HEK293T (cell line): Measurements from ENCODE around the gene SALL2.

Source experiments
- NFRKB ChIP-seq: fragments of 450-650 bp; IDR thresholded peaks from 2 replicates; pipeline ENCODE4 v1.6.1; 2016; ENCODE audit warnings: mild to moderate bottlenecking, moderate library complexity
- TF ChIP-seq, protein P1 (sequence below): fragments of 450-650 bp; IDR thresholded peaks from 2 replicates; pipeline ENCODE4 v1.6.1; 2016

GRCh38 chr14:21501568-21501967 is 24.6 kb downstream of the SALL2 start:
- TF ChIP-seq, protein P1, sequence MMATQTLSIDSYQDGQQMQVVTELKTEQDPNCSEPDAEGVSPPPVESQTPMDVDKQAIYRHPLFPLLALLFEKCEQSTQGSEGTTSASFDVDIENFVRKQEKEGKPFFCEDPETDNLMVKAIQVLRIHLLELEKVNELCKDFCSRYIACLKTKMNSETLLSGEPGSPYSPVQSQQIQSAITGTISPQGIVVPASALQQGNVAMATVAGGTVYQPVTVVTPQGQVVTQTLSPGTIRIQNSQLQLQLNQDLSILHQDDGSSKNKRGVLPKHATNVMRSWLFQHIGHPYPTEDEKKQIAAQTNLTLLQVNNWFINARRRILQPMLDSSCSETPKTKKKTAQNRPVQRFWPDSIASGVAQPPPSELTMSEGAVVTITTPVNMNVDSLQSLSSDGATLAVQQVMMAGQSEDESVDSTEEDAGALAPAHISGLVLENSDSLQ = no peak
- TF ChIP-seq NFRKB = no peak
